Measurements from ENCODE around the gene ATRNL1.
"Not testable (repeated sequence)": the region's sequence is repeated elsewhere in the genome, so short reads cannot be mapped to it uniquely, and the experiment has no call there.

ATRNL1 gene

GRCh38 chr10:115638246-115638645 lies 545.1 kb downstream of the ATRNL1 start:
- no peak for DNase-seq

GRCh38 chr10:115649217-115649616 lies 556.1 kb downstream of the ATRNL1 start:
- no peak for DNase-seq

- DNase-seq = no peak
Observed at GRCh38 chr10:115653473-115653872, 560.3 kb downstream of the ATRNL1 start.

- DNase-seq = peak; percentile 2
Observed at GRCh38 chr10:115654961-115655360, 561.8 kb downstream of the ATRNL1 start.

GRCh38 chr10:115657161-115657860 lies 564.1 kb downstream of the ATRNL1 start:
- DNase-seq = no peak

GRCh38 chr10:115659616-115660015 lies 566.5 kb downstream of the ATRNL1 start:
- DNase-seq = no peak

- no peak for DNase-seq
Observed at GRCh38 chr10:115660391-115660790, 567.2 kb downstream of the ATRNL1 start.

- DNase-seq = no peak
Observed at GRCh38 chr10:115662422-115662821, 569.3 kb downstream of the ATRNL1 start.

- DNase-seq = no peak
Observed at GRCh38 chr10:115665549-115665948, 572.4 kb downstream of the ATRNL1 start.

- DNase-seq = no peak
Observed at GRCh38 chr10:115674496-115674895, 581.3 kb downstream of the ATRNL1 start.

GRCh38 chr10:115696747-115697146 lies 603.6 kb downstream of the ATRNL1 start:
- DNase-seq = no peak

GRCh38 chr10:115706026-115706425 lies 612.9 kb downstream of the ATRNL1 start:
- DNase-seq = no peak

- no peak for DNase-seq
Observed at GRCh38 chr10:115706488-115707076, 613.4 kb downstream of the ATRNL1 start.

GRCh38 chr10:115710136-115710535 lies 617.0 kb downstream of the ATRNL1 start:
- DNase-seq = no peak

- no peak for DNase-seq
Observed at GRCh38 chr10:115711306-115711705, 618.1 kb downstream of the ATRNL1 start.

GRCh38 chr10:115720121-115720520 lies 627.0 kb downstream of the ATRNL1 start:
- DNase-seq = no peak

GRCh38 chr10:115727129-115727528 lies 634.0 kb downstream of the ATRNL1 start:
- no peak for DNase-seq

GRCh38 chr10:115744089-115744488 lies 650.9 kb downstream of the ATRNL1 start:
- no peak for DNase-seq

GRCh38 chr10:115745943-115746342 lies 652.8 kb downstream of the ATRNL1 start:
- no peak for DNase-seq

- no peak for DNase-seq
Observed at GRCh38 chr10:115747811-115748210, 654.6 kb downstream of the ATRNL1 start.

- DNase-seq = not testable (repeated sequence)
Observed at GRCh38 chr10:115758488-115758887, 665.3 kb downstream of the ATRNL1 start.

GRCh38 chr10:115760131-115760530 lies 667.0 kb downstream of the ATRNL1 start:
- no peak for DNase-seq

- no peak for DNase-seq
Observed at GRCh38 chr10:115761166-115761565, 668.0 kb downstream of the ATRNL1 start.

- DNase-seq = no peak
Observed at GRCh38 chr10:115762029-115762428, 668.9 kb downstream of the ATRNL1 start.

- no peak for DNase-seq
Observed at GRCh38 chr10:115771755-115772154, 678.6 kb downstream of the ATRNL1 start.
